K562 (cell line): Measurements from ENCODE around the gene AGPAT1. TPM values are rescaled to one million over a fixed set of nuclear protein-coding genes. Genes with fewer than 3 reads are reported as not detected.

ENCODE experiments used
- ATAC-seq: fragments of 200-7000 bp; cut with Tn5 transposase; 3 replicates; pipeline ENCODE4 v1.9.1; 2020; ENCODE audit warnings: moderate library complexity
- BruUV-seq: library from RNA; stranded (reverse); fragments of 400-500 nt; replicated peaks from 2 replicates; lab custom pipeline; 2021; lab: Mats Ljungman, UMichigan
- CTCF ChIA-PET: fragments of 300-600 bp; formaldehyde crosslinking; extraction: SDS; loops from one replicate; lab custom pipeline; 2021; ENCODE audit warnings: low intra/inter-chr PET ratio; lab: Yijun Ruan, JAX
- POLR2A ChIA-PET: fragments of 300-600, 350-650 bp; sonication (Branson Sonifier 250); formaldehyde crosslinking; extraction: SDS; loops from one replicate; lab custom pipeline; 2021; ENCODE audit warnings: antibody characterized with exemption, inconsistent platforms; lab: Yijun Ruan, JAX
- DNase-seq, 4 experiments: peaks; one replicate each; pipeline versions ENCODE4 v3.0.0 to v3.0.0-alpha.2; 2011 to 2018; ENCODE audit warnings: low spot score in 3 of 4, mixed read lengths in 3 of 4; ENCODE audit errors: extremely low read depth in 1 of 4
- FAIRE-seq: peaks from 2 replicates; lab custom pipeline; 2011; peaks lifted over from hg19 to GRCh38; lab: Jason Lieb, UNC
- H2AFZ ChIP-seq: 2 replicates; pipeline ENCODE4 v1.6.0; 2011; ENCODE audit warnings: low read depth, low read length, control low read depth, inconsistent platforms
- H3K27ac ChIP-seq: fragments of 200-600 bp; 3 replicates; pipeline ENCODE4 v1.8.0; 2011; ENCODE audit warnings: low read depth, mild to moderate bottlenecking, control low read depth, inconsistent platforms, low read length, moderate library complexity, mixed read lengths; ENCODE audit errors: extremely low read depth
- H3K27me3 ChIP-seq, 2 experiments: fragments of 300-600 bp in 1 of 2; 2 replicates in 1 of 2; 3 replicates in 1 of 2; pipeline versions ENCODE4 v1.6.0 to v1.8.0; 2011; ENCODE audit warnings: inconsistent platforms in 2 of 2, low read length in 2 of 2, mild to moderate bottlenecking in 1 of 2, mixed read lengths in 1 of 2, moderate library complexity in 1 of 2; ENCODE audit not compliant: control insufficient read depth in 2 of 2, insufficient read depth in 2 of 2
- H3K36me3 ChIP-seq: fragments of 300-600 bp; 3 replicates; pipeline ENCODE4 v1.8.0; 2011; ENCODE audit warnings: mild to moderate bottlenecking, low read length, inconsistent platforms; ENCODE audit not compliant: control insufficient read depth, insufficient read depth
- H3K4me1 ChIP-seq, 2 experiments: fragments of 200-600 bp in 1 of 2; replicated peaks in 1 of 2; 2 replicates in 1 of 2; 3 replicates in 1 of 2; pipeline versions ENCODE4 v1.5.1 to v1.8.0; 2011; ENCODE audit warnings: inconsistent platforms in 2 of 2, low read length in 2 of 2, mild to moderate bottlenecking in 1 of 2, mixed read lengths in 1 of 2, moderate library complexity in 1 of 2; ENCODE audit not compliant: control insufficient read depth in 2 of 2, insufficient read depth in 2 of 2
- H3K4me2 ChIP-seq: 2 replicates; pipeline ENCODE4 v1.6.1; 2011; ENCODE audit warnings: low read length, control low read depth, inconsistent platforms, mixed read lengths; ENCODE audit not compliant: insufficient read depth
- H3K4me3 ChIP-seq: fragments of 200-600 bp; sonication (generic), shearing (Covaris generic); 2 replicates; pipeline ENCODE4 v1.5.1; 2016; ENCODE audit warnings: control low read depth, inconsistent platforms
- H3K79me2 ChIP-seq: fragments of 200-600 bp; 3 replicates; pipeline ENCODE4 v1.8.0; 2011; ENCODE audit warnings: low read length, inconsistent platforms; ENCODE audit not compliant: control insufficient read depth, insufficient read depth
- H3K9ac ChIP-seq, 2 experiments: 2 replicates each; pipeline versions ENCODE4 v1.6.0 to v1.6.1; 2011; ENCODE audit warnings: low read depth in 2 of 2, low read length in 2 of 2, control low read depth in 1 of 2, inconsistent platforms in 1 of 2, mild to moderate bottlenecking in 1 of 2, mixed read lengths in 1 of 2; ENCODE audit not compliant: insufficient read depth in 1 of 2
- H3K9me1 ChIP-seq: one replicate; pipeline ENCODE4 v1.6.0; 2011; ENCODE audit warnings: inconsistent platforms, mild to moderate bottlenecking, low read length, moderate library complexity; ENCODE audit not compliant: control insufficient read depth, insufficient read depth
- H3K9me3 ChIP-seq: replicated peaks from 2 replicates; pipeline ENCODE4 v1.5.1; 2011; ENCODE audit warnings: low read depth, low read length, inconsistent platforms; ENCODE audit not compliant: control insufficient read depth, insufficient read depth
- H4K20me1 ChIP-seq: replicated peaks from 2 replicates; pipeline ENCODE4 v1.6.1; 2011; ENCODE audit warnings: low read length, inconsistent platforms, mixed read lengths; ENCODE audit not compliant: control insufficient read depth, insufficient read depth
- BHLHE40 ChIP-seq: IDR thresholded peaks from 2 replicates; pipeline ENCODE4 v1.6.1; 2011; ENCODE audit warnings: low read length, improper control_type of control experiment
- HMGN3 ChIP-seq: IDR thresholded peaks from 2 replicates; pipeline ENCODE4 v1.6.1; 2011; ENCODE audit warnings: borderline replicate concordance, low read depth, mild to moderate bottlenecking, mixed read lengths, low read length; ENCODE audit not compliant: insufficient read length; ENCODE audit errors: extremely low read depth
- MAFG ChIP-seq: fragments of 450-650 bp; conservative IDR thresholded peaks from 2 replicates; pipeline ENCODE4 v1.6.1; 2016; ENCODE audit warnings: missing genetic modification characterization, missing compliant biosample characterization
- MAZ ChIP-seq, 2 experiments: fragments of 450-650 bp in 1 of 2; sonication (generic) in 1 of 2; formaldehyde crosslinking; IDR thresholded peaks in 1 of 2; conservative IDR thresholded peaks in 1 of 2; 2 replicates each; pipeline versions ENCODE4 v1.4.0 to v1.5.0; 2020; ENCODE audit warnings: mild to moderate bottlenecking in 1 of 2, missing genetic modification reagents in 1 of 2
- POLR2AphosphoS2 ChIP-seq: IDR thresholded peaks from 2 replicates; pipeline ENCODE4 v1.6.1; 2012; ENCODE audit warnings: low read length, improper control_type of control experiment
- POLR2G ChIP-seq: fragments of 200-400 bp; formaldehyde crosslinking; IDR thresholded peaks from 2 replicates; pipeline ENCODE4 v1.6.1; 2017; ENCODE audit warnings: low read depth, mild to moderate bottlenecking, antibody characterized with exemption, low read length, moderate library complexity
- RBFOX2 ChIP-seq: fragments of 200-400 bp; formaldehyde crosslinking; IDR thresholded peaks from 2 replicates; pipeline ENCODE4 v1.6.1; 2017; ENCODE audit warnings: low read depth, mild to moderate bottlenecking, low read length, moderate library complexity
- WGBS: fragments of 100-300 bp; shearing (Covaris generic); methylation state at CpG from one replicate; pipeline ENCODE4 v1.1.6; 2016; ENCODE audit warnings: low coverage, mixed read lengths; ENCODE audit not compliant: insufficient coverage; ENCODE audit errors: missing lambda C conversion rate; 5-methylcytosine and 5-hydroxymethylcytosine counted together
- in situ Hi-C: fragments of 300-500 bp; cut with MboI; formaldehyde crosslinking; loops from 4 replicates; pipeline ENCODE4 v1.15.0; 2018; ENCODE audit warnings: inconsistent platforms, mixed read lengths
- intact Hi-C: fragments of 100-400 bp; cut with micrococcal nuclease; formaldehyde crosslinking; loops from 2 replicates; pipeline ENCODE4 v1.14.2; 2022
- polyA plus RNA-seq, 8 experiments: library from polyadenylated mRNA; depleted of rRNA in 4 of 8; stranded (reverse) in 5 of 8; unstranded in 3 of 8; fragments of >200 nt; fragmentation: Nextera tagmentation in 2 of 8; fragmentation: Illumina TruSeq in 1 of 8; extraction: Ambion mirVana in 2 of 8; extraction: Trizol in 1 of 8; gene quantifications; 2 replicates each; pipeline versions ENCODE4 v1.2.1 to v1.2.3, GENCODE V29; 2011 to 2014; ENCODE audit warnings: inconsistent platforms in 1 of 8, missing spikeins in 1 of 8
- total RNA-seq, 7 experiments: library from RNA; depleted of rRNA in 6 of 7; stranded (reverse); fragments of >200 nt in 6 of 7; fragmentation: Illumina TruSeq in 2 of 7; extraction: Trizol in 2 of 7; gene quantifications; 2 replicates each; pipeline versions ENCODE4 v1.2.1 to v1.2.3, GENCODE V29; 2011 to 2021; ENCODE audit warnings: low replicate concordance in 1 of 7
- TF ChIP-seq, protein P1 (sequence below), 3 experiments: IDR thresholded peaks in 2 of 3; conservative IDR thresholded peaks in 1 of 3; 2 replicates each; pipeline ENCODE4 v1.5.1; 2011 to 2012; ENCODE audit warnings: low read length in 3 of 3, mild to moderate bottlenecking in 3 of 3, control low read depth in 2 of 3, improper control_type of control experiment in 1 of 3, inconsistent platforms in 1 of 3, low read depth in 1 of 3, mixed read lengths in 1 of 3, moderate library complexity in 1 of 3; ENCODE audit not compliant: insufficient read depth in 2 of 3
- TF ChIP-seq, protein P2 (sequence below): fragments of 200-800 bp; sonication (Bioruptor generic); IDR thresholded peaks from 2 replicates; pipeline ENCODE4 v1.6.1; 2017; ENCODE audit warnings: missing genetic modification characterization, missing compliant biosample characterization

AGPAT1 gene
- total and polyA plus RNA-seq, 9 of the 15 experiments (the other 6 are each of a cell fraction or from before 2014, with no cell fraction given): 37.9 to 176 (median 69.4) TPM

DNA sequence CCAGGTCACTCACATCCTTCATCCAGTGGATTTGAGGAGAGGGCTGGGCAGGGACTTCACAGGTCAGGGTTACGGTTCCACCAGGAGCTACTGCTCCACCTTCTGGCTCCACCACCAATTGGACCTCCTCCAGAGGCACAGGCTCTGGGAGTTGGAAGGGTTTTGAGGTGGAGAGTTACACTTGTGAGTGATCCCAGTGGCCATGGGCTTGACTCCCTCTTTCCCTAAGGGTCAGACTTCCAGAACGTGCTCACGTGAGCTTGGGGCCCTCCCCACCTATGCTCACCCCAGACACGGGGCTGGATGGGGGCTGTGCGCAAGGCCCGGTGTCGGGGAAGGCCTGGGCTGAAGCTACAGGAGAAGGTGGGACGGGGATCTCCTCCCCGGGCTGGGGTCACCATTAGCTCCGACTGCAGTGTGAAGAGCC is 6.7 kb upstream of the AGPAT1 start:
- Histone ChIP-seq H2AFZ (no peak overlapping the region), H3K27me3 (no peaks in the 10 kb centered on the region), H3K27ac (peak overlapping the region; percentile 56; the same call in 2 of the 3 replicates), H3K4me3 (no peak overlapping the region), H3K36me3 (peaks cover 70% of the 10 kb centered on the region; the same call in 2 of the 3 replicates), H4K20me1 (no peaks in the 10 kb centered on the region), H3K9me1 (peaks cover 7% of the 10 kb centered on the region), H3K79me2 (peaks cover 53% of the 10 kb centered on the region), H3K4me1 (peaks cover 53 to 56% of the 10 kb centered on the region in 2 experiments), H3K4me2 (peak overlapping the region; percentile 13; the same call in 1 of the 2 replicates), H3K9me3 (no peaks in the 10 kb centered on the region), H3K9ac (peak overlapping the region; percentile 22 to 82)
- in situ Hi-C loops: no loop called here
- ATAC-seq (no peak), DNase-seq (no peak), FAIRE-seq (no peak)
- TF ChIP-seq MAZ (CRISPR knock-in tag; conservative IDR thresholded peaks at IDR 0.05 in 1 of 2, IDR thresholded peaks at IDR 0.05 in 1 of 2): peak in 1 of 2 experiments; percentile 6; a peak in 1 of 4 replicates
- peak; percentile 59 for TF ChIP-seq POLR2G
- TF ChIP-seq, protein P1, sequence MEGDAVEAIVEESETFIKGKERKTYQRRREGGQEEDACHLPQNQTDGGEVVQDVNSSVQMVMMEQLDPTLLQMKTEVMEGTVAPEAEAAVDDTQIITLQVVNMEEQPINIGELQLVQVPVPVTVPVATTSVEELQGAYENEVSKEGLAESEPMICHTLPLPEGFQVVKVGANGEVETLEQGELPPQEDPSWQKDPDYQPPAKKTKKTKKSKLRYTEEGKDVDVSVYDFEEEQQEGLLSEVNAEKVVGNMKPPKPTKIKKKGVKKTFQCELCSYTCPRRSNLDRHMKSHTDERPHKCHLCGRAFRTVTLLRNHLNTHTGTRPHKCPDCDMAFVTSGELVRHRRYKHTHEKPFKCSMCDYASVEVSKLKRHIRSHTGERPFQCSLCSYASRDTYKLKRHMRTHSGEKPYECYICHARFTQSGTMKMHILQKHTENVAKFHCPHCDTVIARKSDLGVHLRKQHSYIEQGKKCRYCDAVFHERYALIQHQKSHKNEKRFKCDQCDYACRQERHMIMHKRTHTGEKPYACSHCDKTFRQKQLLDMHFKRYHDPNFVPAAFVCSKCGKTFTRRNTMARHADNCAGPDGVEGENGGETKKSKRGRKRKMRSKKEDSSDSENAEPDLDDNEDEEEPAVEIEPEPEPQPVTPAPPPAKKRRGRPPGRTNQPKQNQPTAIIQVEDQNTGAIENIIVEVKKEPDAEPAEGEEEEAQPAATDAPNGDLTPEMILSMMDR (IDR thresholded peaks at IDR 0.05 in 2 of 3, conservative IDR thresholded peaks at IDR 0.05 in 1 of 3; ENCODE audit: insufficient read depth in 2 of 3, low read depth in 1 of 3, low read length in 3 of 3): peak; percentile 12 to 38 (median 15); a peak in 3 of 6 replicates
- TF ChIP-seq BHLHE40: peak; percentile 43; the same call in 1 of the 2 replicates
- TF ChIP-seq, protein P2, sequence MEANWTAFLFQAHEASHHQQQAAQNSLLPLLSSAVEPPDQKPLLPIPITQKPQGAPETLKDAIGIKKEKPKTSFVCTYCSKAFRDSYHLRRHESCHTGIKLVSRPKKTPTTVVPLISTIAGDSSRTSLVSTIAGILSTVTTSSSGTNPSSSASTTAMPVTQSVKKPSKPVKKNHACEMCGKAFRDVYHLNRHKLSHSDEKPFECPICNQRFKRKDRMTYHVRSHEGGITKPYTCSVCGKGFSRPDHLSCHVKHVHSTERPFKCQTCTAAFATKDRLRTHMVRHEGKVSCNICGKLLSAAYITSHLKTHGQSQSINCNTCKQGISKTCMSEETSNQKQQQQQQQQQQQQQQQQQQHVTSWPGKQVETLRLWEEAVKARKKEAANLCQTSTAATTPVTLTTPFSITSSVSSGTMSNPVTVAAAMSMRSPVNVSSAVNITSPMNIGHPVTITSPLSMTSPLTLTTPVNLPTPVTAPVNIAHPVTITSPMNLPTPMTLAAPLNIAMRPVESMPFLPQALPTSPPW: 0 out of 2 replicates have a peak, but pooled peaks have one; percentile 8
- peak; percentile 48; the same call in 1 of the 2 replicates for TF ChIP-seq RBFOX2
- TF ChIP-seq HMGN3: no peak
- TF ChIP-seq MAFG (tag): no peak
- peak; percentile 49; the same call in 1 of the 2 replicates for TF ChIP-seq POLR2AphosphoS2
- 69% methylated on average over 9 of the region's 10 CpGs for WGBS
- ChIA-PET POLR2A (interaction anchor here (0.6 to 1.9 kb wide), 9 partner anchors 8 to 61 kb away, joined by 3 to 20 read pairs (median 4); partner anchors contain the start of genes ATF6B, FKBPL, GPSM3 and PBX2), CTCF (interaction anchor here (1.3 kb wide), 1 partner anchor 63 kb away, joined by 5 read pairs; no protein-coding TSS in a partner anchor)
- BruUV-seq: no TSS peak
- intact Hi-C loops: no loop called here
